SK-N-SH treated with all-trans-retinoic acid at 6 μM for 48 hours (cell line): Measurements from ENCODE around the gene NFKBIA.
"Not testable (repeated sequence)": the region's sequence is repeated elsewhere in the genome, so short reads cannot be mapped to it uniquely, and the experiment has no call there.

ENCODE experiments used
- ESRRG ChIP-seq: fragments of 250-450 bp; sonication (Bioruptor Pico); IDR thresholded peaks from 2 replicates; pipeline ENCODE4 v1.6.1; 2021; ENCODE audit warnings: mild to moderate bottlenecking
- OSR1 ChIP-seq: fragments of 250-450 bp; sonication (Bioruptor Pico); IDR thresholded peaks from 2 replicates; pipeline ENCODE4 v1.8.0; 2022; ENCODE audit warnings: moderate library complexity, mild to moderate bottlenecking, inconsistent platforms
- PPARA ChIP-seq: fragments of 250-450 bp; sonication (Bioruptor Pico); IDR thresholded peaks from 2 replicates; pipeline ENCODE4 v1.5.0; 2020; ENCODE audit warnings: mild to moderate bottlenecking, borderline replicate concordance
- RARB ChIP-seq: fragments of 250-450 bp; sonication (Bioruptor Pico); IDR thresholded peaks from 2 replicates; pipeline ENCODE4 v1.8.0; 2021; ENCODE audit warnings: mild to moderate bottlenecking, moderate library complexity
- TOX ChIP-seq: fragments of 250-450 bp; sonication (Bioruptor Pico); IDR thresholded peaks from 2 replicates; pipeline ENCODE4 v1.8.0; 2021; ENCODE audit warnings: mild to moderate bottlenecking, moderate library complexity, borderline replicate concordance
- ZC3H10 ChIP-seq: fragments of 250-450 bp; sonication (Bioruptor Pico); IDR thresholded peaks from 2 replicates; pipeline ENCODE4 v1.5.1; 2021; ENCODE audit warnings: mild to moderate bottlenecking, moderate library complexity
- ZFP3 ChIP-seq: fragments of 250-450 bp; sonication (Bioruptor Pico); IDR thresholded peaks from 2 replicates; pipeline ENCODE4 v1.5.0; 2020; ENCODE audit warnings: mild to moderate bottlenecking, moderate library complexity
- ZFP30 ChIP-seq: fragments of 450-650 bp; formaldehyde crosslinking; IDR thresholded peaks from 2 replicates; pipeline ENCODE4 v1.5.0; 2022; ENCODE audit warnings: mild to moderate bottlenecking, moderate library complexity
- ZNF70 ChIP-seq: fragments of 450-650 bp; formaldehyde crosslinking; IDR thresholded peaks from 2 replicates; pipeline ENCODE4 v1.5.0; 2020; ENCODE audit warnings: mild to moderate bottlenecking, moderate library complexity
- TF ChIP-seq, protein P1 (sequence below): fragments of 250-450 bp; sonication (Bioruptor Pico); IDR thresholded peaks from 2 replicates; pipeline ENCODE4 v1.8.0; 2020; ENCODE audit warnings: mild to moderate bottlenecking, moderate library complexity, borderline replicate concordance

DNA sequence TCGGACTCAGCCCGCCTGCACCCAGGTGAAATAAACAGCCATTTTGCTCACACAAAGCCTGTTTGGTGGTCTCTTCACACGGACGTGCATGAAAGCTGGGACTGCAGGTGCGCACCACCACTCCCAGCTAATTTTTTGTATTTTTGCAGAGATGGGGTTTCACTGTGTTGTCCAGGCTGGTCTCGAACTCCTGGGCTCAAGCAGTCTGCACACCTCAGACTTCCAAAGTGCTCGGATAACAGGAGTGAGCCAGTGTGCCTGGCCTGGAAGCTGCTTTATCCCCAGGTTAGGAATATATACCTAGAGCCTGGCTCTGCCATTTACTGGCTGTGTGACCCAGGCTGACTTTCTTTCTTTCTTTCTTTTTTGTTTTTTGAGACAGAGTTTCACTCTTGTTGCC is 7.9 kb downstream of the NFKBIA start:
- not testable (repeated sequence) for TF ChIP-seq ESRRG (CRISPR knock-in tag); RARB; ZFP30 (CRISPR knock-in tag); ZC3H10 (CRISPR knock-in tag); PPARA (CRISPR knock-in tag); ZFP3 (CRISPR knock-in tag); ZNF70 (CRISPR knock-in tag); OSR1 (CRISPR knock-in tag); TOX (CRISPR knock-in tag)
- TF ChIP-seq, protein P1, sequence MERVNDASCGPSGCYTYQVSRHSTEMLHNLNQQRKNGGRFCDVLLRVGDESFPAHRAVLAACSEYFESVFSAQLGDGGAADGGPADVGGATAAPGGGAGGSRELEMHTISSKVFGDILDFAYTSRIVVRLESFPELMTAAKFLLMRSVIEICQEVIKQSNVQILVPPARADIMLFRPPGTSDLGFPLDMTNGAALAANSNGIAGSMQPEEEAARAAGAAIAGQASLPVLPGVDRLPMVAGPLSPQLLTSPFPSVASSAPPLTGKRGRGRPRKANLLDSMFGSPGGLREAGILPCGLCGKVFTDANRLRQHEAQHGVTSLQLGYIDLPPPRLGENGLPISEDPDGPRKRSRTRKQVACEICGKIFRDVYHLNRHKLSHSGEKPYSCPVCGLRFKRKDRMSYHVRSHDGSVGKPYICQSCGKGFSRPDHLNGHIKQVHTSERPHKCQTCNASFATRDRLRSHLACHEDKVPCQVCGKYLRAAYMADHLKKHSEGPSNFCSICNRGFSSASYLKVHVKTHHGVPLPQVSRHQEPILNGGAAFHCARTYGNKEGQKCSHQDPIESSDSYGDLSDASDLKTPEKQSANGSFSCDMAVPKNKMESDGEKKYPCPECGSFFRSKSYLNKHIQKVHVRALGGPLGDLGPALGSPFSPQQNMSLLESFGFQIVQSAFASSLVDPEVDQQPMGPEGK (CRISPR knock-in tag) = not testable (repeated sequence)
